GM21390 (cell line): Measurements from ENCODE around the gene KIF5C.

Source experiments
- ATAC-seq: cut with Tn5 transposase; IDR thresholded peaks from one replicate; pipeline ENCODE4 v1.9.1; 2021; ENCODE audit not compliant: unreplicated experiment

The KIF5C gene

GRCh38 chr2:148887350-148888002 is 12.4 kb downstream of the KIF5C start:
- no peak for ATAC-seq

- no peak for ATAC-seq
These were observed 13.0 kb downstream of the KIF5C start for GRCh38 chr2:148888003-148888501.

- ATAC-seq, result no peak
These were observed 14.0 kb downstream of the KIF5C start for GRCh38 chr2:148888986-148889385.

GRCh38 chr2:148893906-148894305 is 18.9 kb downstream of the KIF5C start:
- no peak for ATAC-seq

DNA sequence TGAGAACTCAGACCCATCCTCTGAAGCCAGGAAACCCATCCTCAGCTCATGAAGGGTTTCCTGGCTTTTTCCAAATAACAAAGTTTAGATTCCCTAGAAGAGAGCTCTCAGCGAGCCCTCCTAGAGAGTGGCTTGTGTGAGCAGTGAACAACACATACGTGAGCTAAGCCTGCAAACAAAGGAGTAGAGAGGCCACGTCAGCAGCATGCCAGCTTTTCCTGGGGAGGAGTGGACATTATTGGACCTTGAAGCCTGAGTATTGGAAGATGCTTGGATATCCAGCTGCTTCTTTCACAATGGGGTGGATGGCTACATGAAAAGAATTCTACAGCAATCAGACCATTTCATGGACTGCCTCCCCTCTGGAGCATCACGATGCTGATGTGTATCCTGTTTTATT is 21.1 kb downstream of the KIF5C start:
- no peak for ATAC-seq

GRCh38 chr2:148899638-148900318 is 24.8 kb downstream of the KIF5C start:
- ATAC-seq, result no peak

GRCh38 chr2:148900350-148900837 is 25.4 kb downstream of the KIF5C start:
- ATAC-seq, result no peak

DNA sequence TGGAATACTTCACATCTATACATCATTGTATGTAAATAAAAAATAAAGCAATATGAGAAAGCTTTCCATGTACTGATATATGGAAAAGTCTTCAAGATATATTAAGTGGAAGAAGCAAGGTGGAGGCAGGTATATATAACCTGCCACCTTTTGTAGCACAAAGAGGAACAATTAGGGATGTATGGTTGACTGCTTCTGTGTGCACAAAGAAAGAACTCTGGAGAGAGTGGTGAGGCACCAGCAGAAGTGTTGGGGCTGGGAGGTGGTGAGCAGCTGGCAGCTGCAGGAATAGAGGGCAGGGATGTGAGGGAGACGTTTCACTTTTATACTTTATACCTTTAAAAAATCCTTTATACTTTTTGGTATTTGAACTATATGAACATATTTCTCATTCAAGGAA is 26.1 kb downstream of the KIF5C start:
- no peak for ATAC-seq

DNA sequence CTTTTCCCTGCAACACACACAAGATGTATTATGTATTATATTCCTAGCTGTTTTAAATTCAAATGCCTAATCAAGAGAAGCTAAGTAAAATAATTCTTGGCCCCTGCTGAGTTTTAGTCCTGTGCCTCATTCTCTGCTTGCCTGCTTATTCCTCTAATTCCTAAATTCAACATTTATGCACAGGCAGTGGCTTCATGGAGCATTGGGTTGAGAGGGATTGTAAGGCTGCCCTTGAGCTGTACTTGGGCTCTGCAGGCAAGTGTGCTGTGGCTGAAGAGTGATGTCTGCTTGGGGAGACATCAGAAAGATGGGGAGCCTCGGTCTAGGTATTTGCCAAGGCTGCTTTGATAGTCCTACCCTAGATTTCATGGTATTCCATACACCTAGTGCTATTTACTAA is 27.8 kb downstream of the KIF5C start:
- ATAC-seq, result no peak

- ATAC-seq, result no peak
These were observed 28.3 kb downstream of the KIF5C start for GRCh38 chr2:148903294-148903693.

DNA sequence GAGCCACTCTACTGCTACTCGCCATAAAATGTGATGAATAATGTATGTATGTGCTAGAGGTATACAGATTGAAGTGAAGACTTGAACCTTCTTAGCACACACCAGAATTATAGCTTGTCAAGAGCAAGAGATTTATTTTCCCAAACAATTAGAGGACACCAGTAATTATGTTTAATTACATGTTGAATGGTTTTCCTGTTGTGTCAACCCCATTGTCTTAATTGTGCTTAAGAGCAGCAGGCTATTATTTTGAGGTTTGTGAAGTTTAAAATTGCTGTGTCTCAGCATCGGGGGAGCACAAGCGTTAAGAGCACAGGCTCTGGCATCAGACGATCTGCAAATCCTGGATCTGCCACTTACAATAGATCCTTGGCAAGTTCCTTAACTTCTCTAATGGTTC is 29.0 kb downstream of the KIF5C start:
- no peak for ATAC-seq

DNA sequence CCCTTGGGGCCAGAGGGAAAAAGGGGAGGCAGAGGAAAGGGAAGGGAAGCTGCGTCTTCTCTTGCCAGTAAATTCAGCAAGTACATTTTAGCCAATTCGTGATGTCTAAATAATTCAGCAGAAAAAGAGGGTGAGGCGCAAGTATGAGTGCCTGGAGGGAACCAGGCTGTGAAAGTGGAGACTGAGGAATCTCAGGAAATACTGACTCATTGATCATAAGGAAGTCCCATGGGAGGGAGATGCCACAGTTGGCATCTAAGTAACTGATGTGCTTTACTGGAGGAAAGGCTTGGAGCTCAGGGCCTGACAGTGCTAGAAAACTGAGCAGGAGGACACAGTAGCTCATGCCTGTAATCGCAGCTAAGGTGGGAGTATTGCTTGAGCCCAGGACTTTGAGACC is 31.1 kb downstream of the KIF5C start:
- no peak for ATAC-seq

DNA sequence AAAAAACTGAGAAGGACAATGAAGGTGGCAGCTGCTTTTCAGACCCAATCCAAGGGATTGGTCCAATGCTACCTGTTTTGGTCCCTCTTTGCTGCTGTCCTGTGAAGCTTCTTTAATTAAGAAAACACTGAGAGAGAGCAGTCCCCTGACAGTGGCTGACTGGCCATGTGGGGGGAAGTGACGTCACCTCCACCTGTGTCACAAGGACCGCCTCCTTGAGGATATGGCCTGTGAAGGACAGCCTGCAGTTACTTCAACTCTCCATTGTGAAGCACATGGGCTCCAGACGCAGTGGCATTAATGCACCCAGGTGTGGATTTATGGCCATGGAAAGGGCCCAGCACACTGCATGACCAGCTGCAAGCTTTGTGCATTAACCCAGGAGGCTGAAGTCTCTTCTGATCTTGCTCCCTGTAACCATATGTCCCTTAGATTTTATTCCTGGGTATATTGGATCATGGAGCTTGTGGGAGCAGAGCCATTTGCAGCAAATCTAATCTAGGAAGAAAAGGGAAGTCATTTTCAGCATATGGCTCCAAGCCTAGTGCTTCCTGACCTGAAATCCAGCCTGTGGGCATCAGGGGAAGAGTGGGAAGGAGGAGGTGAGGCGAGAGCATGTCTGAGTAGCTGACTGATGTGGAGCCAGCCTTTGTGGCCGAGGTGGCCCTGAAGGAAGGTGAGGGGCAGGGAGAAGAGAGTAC is 32.2 kb downstream of the KIF5C start:
- ATAC-seq, result no peak

DNA sequence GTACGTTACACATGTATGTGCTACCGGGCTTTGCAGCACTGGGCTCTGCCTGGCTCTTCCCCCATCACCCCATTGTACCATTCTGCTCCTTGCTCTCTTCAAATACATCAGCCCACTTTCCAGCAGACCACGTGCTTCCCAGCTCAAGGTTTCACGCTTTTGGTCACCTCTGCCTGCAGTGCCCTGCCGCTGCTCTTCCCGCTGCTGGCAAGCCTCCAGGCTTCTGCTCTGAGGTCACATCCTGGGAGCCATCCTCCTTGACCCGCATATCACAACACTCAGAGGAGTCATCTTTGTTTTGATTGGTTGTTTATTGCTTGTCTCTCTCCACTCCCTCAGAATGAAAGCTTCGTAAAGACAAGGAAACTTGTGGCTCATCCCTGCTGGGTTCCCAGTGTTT is 34.1 kb downstream of the KIF5C start:
- ATAC-seq, result no peak

DNA sequence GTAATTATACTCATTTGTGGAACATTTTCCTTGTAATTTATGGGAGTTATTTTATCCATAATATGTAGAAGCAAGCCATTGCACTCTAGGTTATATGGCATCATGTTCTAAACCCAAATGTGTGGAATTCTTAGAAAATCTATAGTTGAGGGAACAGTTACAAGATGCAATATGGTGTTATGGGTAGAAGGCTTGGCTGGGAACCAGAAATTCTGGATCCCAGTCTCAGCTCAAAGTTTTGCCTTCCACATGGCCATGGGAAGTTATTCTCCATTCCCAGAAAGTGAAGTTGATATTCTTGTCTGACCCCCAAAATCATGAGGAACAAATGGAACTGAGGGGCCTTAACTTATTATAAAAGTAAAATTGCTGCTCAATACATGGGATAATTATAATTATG is 38.0 kb downstream of the KIF5C start:
- ATAC-seq, result no peak

- ATAC-seq, result no peak
These were observed 38.5 kb downstream of the KIF5C start for GRCh38 chr2:148913492-148913891.

DNA sequence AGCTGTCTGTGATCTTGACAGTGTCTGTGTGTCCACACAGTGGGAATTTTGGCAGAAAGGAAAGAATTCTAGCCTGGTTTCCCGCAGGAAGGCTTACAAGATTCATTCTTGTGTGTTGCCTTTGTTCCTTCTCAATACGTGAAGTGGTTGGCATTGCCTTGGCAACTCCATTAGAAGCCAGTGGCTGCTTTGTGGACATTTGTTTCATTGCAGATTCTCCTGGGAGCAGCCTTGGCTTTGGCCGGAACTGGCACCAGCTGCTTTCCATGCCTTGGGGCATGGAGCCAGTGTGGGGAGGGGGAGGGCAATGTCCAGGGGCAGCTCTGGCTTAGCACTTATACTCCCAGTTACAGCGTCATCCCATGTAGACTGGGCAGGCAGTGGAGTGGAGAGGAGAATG is 39.4 kb downstream of the KIF5C start:
- ATAC-seq, result no peak

DNA sequence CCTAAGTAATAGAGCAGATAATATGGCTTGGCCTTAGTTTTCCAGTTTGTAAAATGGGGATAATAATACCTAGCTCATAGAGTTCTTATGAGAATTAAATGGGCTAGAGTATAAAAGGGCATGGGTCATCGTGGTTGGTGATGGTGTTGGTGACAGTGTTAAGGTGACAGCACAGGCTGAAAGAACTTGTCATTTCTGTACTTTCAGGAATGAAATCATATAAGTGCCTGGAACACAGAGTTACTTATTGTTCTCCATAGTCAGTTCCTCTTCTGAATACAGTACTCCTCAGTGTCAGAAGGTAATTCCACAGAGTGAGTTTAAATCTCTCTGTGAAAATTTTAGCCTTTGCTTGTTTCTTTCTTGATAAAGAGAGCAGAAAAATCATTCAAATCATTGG is 42.4 kb downstream of the KIF5C start:
- peak; percentile 57 for ATAC-seq

- no peak for ATAC-seq
These were observed 43.5 kb downstream of the KIF5C start for GRCh38 chr2:148918554-148918953.

- ATAC-seq, result no peak
These were observed 45.5 kb downstream of the KIF5C start for GRCh38 chr2:148920559-148920958.

DNA sequence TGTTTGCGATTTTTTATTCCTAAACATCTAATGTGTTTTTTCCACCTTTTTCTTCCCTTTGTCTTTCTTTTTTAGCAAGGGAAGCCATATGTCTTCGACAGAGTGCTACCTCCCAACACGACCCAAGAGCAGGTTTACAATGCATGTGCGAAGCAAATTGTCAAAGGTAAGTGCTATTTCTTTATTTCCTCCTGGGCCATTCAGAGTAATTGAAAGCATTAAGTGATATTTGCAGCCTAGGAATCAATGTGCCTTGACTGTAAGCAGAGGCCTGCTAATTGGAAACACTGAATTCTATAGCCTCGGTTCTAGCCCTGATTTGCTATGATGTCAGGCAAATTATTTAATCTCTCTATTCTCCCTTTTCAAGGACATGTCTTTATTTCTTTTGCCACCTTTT is 47.0 kb downstream of the KIF5C start:
- no peak for ATAC-seq
